HepG2 (cell line): ENCODE results near the gene VEPH1.

Experiments used
- FOXM1 ChIP-seq: sonication (generic); formaldehyde crosslinking; IDR thresholded peaks from 2 replicates; pipeline ENCODE4 v1.5.0; 2020; ENCODE audit warnings: missing genetic modification reagents
- NFIB ChIP-seq: sonication (generic); formaldehyde crosslinking; IDR thresholded peaks from 2 replicates; pipeline ENCODE4 v1.9.0; 2021; ENCODE audit warnings: missing genetic modification reagents, mild to moderate bottlenecking, borderline replicate concordance
- NR1H2 ChIP-seq: sonication (generic); formaldehyde crosslinking; IDR thresholded peaks from 2 replicates; pipeline ENCODE4 v1.8.1; 2022; ENCODE audit warnings: low read depth, missing genetic modification reagents, borderline replicate concordance
- TF ChIP-seq, protein P1 (sequence below): sonication (generic); formaldehyde crosslinking; IDR thresholded peaks from 2 replicates; pipeline ENCODE4 v1.5.1; 2020; ENCODE audit warnings: mild to moderate bottlenecking, missing genetic modification reagents, moderate library complexity

DNA sequence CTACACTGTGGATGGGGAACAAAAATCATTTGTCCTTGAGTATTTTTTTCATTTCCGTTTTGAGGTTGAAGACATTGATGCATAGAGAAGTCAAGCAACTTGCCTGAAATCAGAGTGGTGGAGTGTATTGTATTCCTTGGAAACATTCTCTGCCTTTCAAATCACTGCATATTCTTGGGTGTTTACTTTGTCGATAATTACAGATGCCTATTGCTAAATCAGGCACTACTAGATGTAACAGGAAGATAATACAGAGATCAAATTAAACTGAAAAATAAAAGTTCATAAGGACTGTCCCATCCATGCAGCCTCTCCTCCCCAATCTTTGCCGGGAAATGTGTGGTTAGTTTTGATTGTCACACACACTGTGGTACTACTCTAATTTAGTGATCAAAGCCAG, 37.4 kb upstream of the VEPH1 start:
- TF ChIP-seq FOXM1 (CRISPR knock-in tag) (no peak), NFIB (no peak), NR1H2 (no peak)
- TF ChIP-seq, protein P1, sequence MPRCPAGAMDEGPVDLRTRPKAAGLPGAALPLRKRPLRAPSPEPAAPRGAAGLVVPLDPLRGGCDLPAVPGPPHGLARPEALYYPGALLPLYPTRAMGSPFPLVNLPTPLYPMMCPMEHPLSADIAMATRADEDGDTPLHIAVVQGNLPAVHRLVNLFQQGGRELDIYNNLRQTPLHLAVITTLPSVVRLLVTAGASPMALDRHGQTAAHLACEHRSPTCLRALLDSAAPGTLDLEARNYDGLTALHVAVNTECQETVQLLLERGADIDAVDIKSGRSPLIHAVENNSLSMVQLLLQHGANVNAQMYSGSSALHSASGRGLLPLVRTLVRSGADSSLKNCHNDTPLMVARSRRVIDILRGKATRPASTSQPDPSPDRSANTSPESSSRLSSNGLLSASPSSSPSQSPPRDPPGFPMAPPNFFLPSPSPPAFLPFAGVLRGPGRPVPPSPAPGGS (CRISPR knock-in tag) = no peak
